ENCODE data around the gene IKZF3.
A peak's percentile ranks its signal among the peaks of the same experiment; 100 is the strongest.
"Not testable (repeated sequence)": the region's sequence is repeated elsewhere in the genome, so short reads cannot be mapped to it uniquely, and the experiment has no call there.

The IKZF3 gene

GRCh38 chr17:39782481-39782880 is 81.6 kb downstream of the IKZF3 start:
- DNase-seq (ENCODE audit: low read depth in 2 of 3, low spot score in 2 of 3) = no peak

- no peak for DNase-seq (ENCODE audit: low read depth in 2 of 3, low spot score in 2 of 3)
These were observed 82.3 kb downstream of the IKZF3 start for GRCh38 chr17:39781861-39782213.

GRCh38 chr17:39781031-39781860 is 82.9 kb downstream of the IKZF3 start:
- no peak for DNase-seq (ENCODE audit: low read depth in 2 of 3, low spot score in 2 of 3)

GRCh38 chr17:39777534-39778365 is 86.4 kb downstream of the IKZF3 start:
- no peak for DNase-seq (ENCODE audit: low read depth in 2 of 3, low spot score in 2 of 3)

- no peak for DNase-seq (ENCODE audit: low read depth in 2 of 3, low spot score in 2 of 3)
These were observed 87.9 kb downstream of the IKZF3 start for GRCh38 chr17:39776252-39776651.

GRCh38 chr17:39775031-39775430 is 89.1 kb downstream of the IKZF3 start:
- no peak for DNase-seq (ENCODE audit: low read depth in 2 of 3, low spot score in 2 of 3)

GRCh38 chr17:39774047-39774446 is 90.1 kb downstream of the IKZF3 start:
- no peak for DNase-seq (ENCODE audit: low read depth in 2 of 3, low spot score in 2 of 3)

- no peak for DNase-seq (ENCODE audit: low read depth in 2 of 3, low spot score in 2 of 3)
These were observed 90.9 kb downstream of the IKZF3 start for GRCh38 chr17:39772987-39773934.

- DNase-seq (ENCODE audit: low read depth in 2 of 3, low spot score in 2 of 3) = no peak
These were observed 91.7 kb downstream of the IKZF3 start for GRCh38 chr17:39772415-39772814.

- peak in 1 of 3 experiments; percentile 41 for DNase-seq (ENCODE audit: low read depth in 2 of 3, low spot score in 2 of 3)
These were observed 94.0 kb downstream of the IKZF3 start for GRCh38 chr17:39769974-39770587.

GRCh38 chr17:39767147-39767546 is 97.0 kb downstream of the IKZF3 start:
- no peak for DNase-seq (ENCODE audit: low read depth in 2 of 3, low spot score in 2 of 3)

GRCh38 chr17:39765766-39766165 is 98.3 kb downstream of the IKZF3 start:
- no peak for DNase-seq (ENCODE audit: low read depth in 2 of 3, low spot score in 2 of 3)

GRCh38 chr17:39765175-39765574 is 98.9 kb downstream of the IKZF3 start:
- no peak for DNase-seq (ENCODE audit: low read depth in 2 of 3, low spot score in 2 of 3)

- not testable (repeated sequence) for DNase-seq (ENCODE audit: low read depth in 2 of 3, low spot score in 2 of 3)
These were observed 99.9 kb downstream of the IKZF3 start for GRCh38 chr17:39764171-39764570.

- no peak for DNase-seq (ENCODE audit: low read depth in 2 of 3, low spot score in 2 of 3)
These were observed 100.9 kb downstream of the IKZF3 start for GRCh38 chr17:39763051-39763820.

- DNase-seq (ENCODE audit: low read depth in 2 of 3, low spot score in 2 of 3) = no peak
These were observed 102.1 kb downstream of the IKZF3 start for GRCh38 chr17:39761861-39762496.

GRCh38 chr17:39759204-39759603 is 104.9 kb downstream of the IKZF3 start:
- no peak for DNase-seq (ENCODE audit: low read depth in 2 of 3, low spot score in 2 of 3)

GRCh38 chr17:39757931-39758873 is 105.9 kb downstream of the IKZF3 start:
- peak in 1 of 3 experiments; percentile 52 for DNase-seq (ENCODE audit: low read depth in 2 of 3, low spot score in 2 of 3)
